ENCODE results near the gene STX10.

STX10 gene

GRCh38 chr19:13100841-13101589 lies 49.2 kb downstream of the STX10 start:
- DNase-seq (ENCODE audit: low read depth, low spot score): no peak
- ChIA-PET POLR2A (no interaction called here), CTCF (interaction anchor here (0.6 to 8.0 kb wide), 12 partner anchors 7 to 161 kb away, joined by 3 to 94 read pairs (median 3); no protein-coding TSS in a partner anchor)
- no peak overlapping the region for H3K4me3 ChIP-seq (ENCODE audit: low read depth, low read length)
- peak; percentile 39 for TF ChIP-seq CTCF (IDR thresholded peaks at IDR 0.05; ENCODE audit: insufficient read depth, low read length, missing control alignments)

GRCh38 chr19:13100031-13100588 lies 50.1 kb downstream of the STX10 start:
- CTCF ChIA-PET: interaction anchor here (1.4 to 8.0 kb wide), 5 partner anchors 61 to 135 kb away, joined by 3 to 94 read pairs (median 5); no protein-coding TSS in a partner anchor
- no peak for TF ChIP-seq CTCF (IDR thresholded peaks at IDR 0.05; ENCODE audit: insufficient read depth, low read length, missing control alignments)
- H3K4me3 ChIP-seq (ENCODE audit: low read depth, low read length): no peak overlapping the region
- DNase-seq (ENCODE audit: low read depth, low spot score): no peak
- POLR2A ChIA-PET: interaction anchor here (0.8 kb wide), 1 partner anchor 68 kb away, joined by 3 read pairs; no protein-coding TSS in a partner anchor

- DNase-seq (ENCODE audit: low read depth, low spot score): no peak
- no peak overlapping the region for H3K4me3 ChIP-seq (ENCODE audit: low read depth, low read length)
- ChIA-PET POLR2A (interaction anchor here (0.8 kb wide), 1 partner anchor 67 kb away, joined by 3 read pairs; no protein-coding TSS in a partner anchor), CTCF (interaction anchor here (1.4 to 8.0 kb wide), 5 partner anchors 61 to 134 kb away, joined by 3 to 94 read pairs (median 5); no protein-coding TSS in a partner anchor)
- no peak for TF ChIP-seq CTCF (IDR thresholded peaks at IDR 0.05; ENCODE audit: insufficient read depth, low read length, missing control alignments)
Observed at GRCh38 chr19:13099073-13099999, 50.8 kb downstream of the STX10 start.

- ChIA-PET CTCF (interaction anchor here (3.2 kb wide), 1 partner anchor 133 kb away, joined by 22 read pairs; no protein-coding TSS in a partner anchor), POLR2A (no interaction called here)
- DNase-seq (ENCODE audit: low read depth, low spot score): no peak
- H3K4me3 ChIP-seq (ENCODE audit: low read depth, low read length): peak overlapping the region; percentile 30; the same call in 1 of the 2 replicates
- TF ChIP-seq CTCF (IDR thresholded peaks at IDR 0.05; ENCODE audit: insufficient read depth, low read length, missing control alignments): no peak
Observed at GRCh38 chr19:13098277-13099072, 51.7 kb downstream of the STX10 start.

- CTCF ChIA-PET: interaction anchor here (1.0 to 30.9 kb wide), 4 partner anchors 8 to 130 kb away, joined by 3 to 573 read pairs (median 352); partner anchors contain the start of gene DAND5
- TF ChIP-seq CTCF (IDR thresholded peaks at IDR 0.05; ENCODE audit: insufficient read depth, low read length, missing control alignments): no peak
Observed at GRCh38 chr19:13097463-13098258, 52.5 kb downstream of the STX10 start.

More at GRCh38 chr19:13097463-13098258, 52.5 kb downstream of the STX10 start:
- DNase-seq (ENCODE audit: low read depth, low spot score): no peak
- H3K4me3 ChIP-seq (ENCODE audit: low read depth, low read length): no peak overlapping the region
- POLR2A ChIA-PET: no interaction called here

Data from AG04449 (cell line).